ENCODE results near the gene ONECUT3.

Gene ONECUT3

DNA sequence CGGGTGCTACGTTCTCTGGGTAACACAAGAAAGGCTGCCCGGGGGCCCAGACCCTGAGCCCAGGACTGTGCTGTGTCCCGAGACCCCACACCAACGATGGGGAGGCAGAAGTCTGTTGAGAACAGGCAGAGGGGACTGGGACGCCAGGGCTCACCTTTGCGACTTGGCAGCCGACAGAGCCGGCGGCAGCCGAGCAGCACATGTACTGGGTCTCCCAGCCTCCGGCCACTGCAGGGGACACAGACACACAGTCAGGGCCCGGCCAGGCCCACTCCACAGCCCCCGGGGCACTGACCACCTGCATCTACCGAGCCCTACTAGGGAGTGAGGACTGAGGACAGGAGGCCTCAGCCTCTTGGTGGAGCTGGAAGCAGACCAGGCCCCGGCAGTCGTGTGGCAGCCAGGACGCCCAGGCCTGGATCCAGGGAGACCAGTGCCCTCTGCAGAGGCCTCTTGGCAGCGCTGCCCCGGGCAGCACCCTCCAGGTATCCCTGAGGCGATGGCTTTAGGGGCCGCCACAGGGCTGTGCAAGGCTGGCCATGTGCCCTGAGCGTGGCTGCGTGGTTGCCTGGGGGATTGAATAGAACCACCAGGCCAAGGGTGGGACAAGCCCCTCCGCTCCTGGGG lies 64.4 kb downstream of the ONECUT3 start:
- DNase-seq, result no peak

DNA sequence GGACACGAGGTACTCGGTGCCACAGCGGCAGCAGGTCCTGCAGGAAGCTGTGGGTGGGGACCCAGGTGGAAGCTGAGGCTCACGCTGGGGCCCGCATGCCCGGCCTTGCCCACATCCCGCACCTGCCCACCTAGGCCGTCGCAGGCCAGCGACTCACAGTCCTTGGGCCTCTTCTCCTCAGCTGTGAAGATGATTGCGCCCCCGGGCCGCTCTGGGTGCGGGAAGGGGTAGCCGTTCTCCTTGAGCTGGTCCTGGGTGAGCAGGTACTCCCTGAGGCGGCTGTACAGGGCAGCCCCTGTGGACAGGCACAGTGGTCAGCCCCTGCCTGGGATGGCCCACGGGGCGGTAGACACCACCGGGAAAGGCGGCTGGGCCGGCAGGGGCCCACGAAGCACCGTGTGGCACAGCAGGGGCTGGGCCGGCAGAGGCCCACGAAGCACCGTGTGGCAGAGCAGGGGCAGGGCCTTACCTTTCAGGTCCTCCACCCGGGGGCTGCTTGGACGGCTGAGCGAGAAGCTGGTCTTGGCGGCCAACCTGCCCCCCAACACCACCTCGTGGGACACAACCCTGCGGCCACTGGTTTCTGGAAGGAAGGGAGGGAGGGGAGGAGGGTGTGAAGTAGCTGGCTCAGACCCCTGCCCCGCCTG lies 65.4 kb downstream of the ONECUT3 start:
- DNase-seq, result no peak

DNA sequence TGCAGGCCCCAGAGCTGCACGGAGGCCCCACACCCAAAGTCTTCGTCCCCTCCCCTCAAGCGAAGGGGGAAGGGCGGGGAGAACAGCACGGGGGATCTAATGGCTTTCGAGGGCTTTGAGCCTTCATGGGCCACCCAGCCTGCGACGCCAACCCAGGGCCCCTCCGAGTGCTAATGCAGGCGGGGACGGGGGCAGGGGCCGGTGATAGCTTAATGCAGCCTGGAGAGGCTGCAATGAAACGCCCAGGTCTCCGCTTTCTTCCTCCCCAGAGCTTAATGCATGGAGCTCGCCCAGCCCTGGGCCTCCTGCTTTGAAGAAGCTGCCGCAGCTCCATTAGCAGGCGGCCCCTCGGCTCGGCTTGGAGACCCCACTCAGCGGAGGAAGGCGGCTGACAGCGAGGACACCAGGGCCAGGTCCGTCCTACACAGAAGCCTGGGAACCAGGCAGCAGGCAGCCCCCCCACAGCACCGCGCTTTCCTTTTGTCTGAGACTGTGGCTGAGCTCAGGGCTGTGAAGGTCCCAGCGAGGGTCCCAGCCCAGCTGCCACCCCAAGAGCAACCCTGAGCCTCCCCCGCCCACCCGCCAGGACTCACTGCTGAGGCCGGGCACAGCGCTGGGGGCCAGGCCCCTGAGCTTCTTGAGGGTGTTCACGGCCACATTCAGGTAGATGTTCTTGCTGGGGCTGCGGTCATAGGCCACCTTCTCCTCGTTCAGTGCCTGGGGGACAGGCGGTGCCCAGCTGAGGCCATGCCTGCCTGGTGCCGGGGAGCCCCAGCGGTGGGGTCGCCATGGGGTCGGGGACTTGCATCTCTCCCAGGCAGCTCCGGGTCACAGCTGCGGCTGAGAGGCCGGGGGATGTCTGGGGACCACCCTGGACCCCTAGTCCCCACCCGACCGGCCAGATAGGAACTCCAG lies 66.3 kb downstream of the ONECUT3 start:
- no peak for DNase-seq

GRCh38 chr19:1822210-1822609 lies 68.9 kb downstream of the ONECUT3 start:
- no peak for DNase-seq

DNA sequence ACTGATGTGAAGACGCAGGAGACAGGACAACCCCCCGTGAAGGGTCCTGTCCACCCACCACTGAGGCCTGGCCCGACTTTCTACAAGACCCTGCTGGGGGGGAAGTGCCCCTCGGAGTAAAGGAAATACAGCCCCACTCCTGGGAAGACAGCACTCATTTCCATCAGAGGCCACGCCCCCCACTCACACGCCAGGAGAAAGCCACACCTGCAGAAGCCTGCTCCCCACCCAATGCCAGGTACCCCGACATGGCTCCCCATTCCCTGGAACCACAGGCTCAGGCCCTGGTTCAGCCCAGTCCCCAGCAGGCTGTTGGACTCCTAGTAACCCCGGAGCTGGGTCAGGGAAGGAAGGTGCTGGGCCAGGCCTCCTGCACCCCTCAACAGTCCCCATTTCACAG lies 69.7 kb downstream of the ONECUT3 start:
- no peak for DNase-seq

GRCh38 chr19:1823539-1824251 lies 70.4 kb downstream of the ONECUT3 start:
- DNase-seq, result no peak

DNA sequence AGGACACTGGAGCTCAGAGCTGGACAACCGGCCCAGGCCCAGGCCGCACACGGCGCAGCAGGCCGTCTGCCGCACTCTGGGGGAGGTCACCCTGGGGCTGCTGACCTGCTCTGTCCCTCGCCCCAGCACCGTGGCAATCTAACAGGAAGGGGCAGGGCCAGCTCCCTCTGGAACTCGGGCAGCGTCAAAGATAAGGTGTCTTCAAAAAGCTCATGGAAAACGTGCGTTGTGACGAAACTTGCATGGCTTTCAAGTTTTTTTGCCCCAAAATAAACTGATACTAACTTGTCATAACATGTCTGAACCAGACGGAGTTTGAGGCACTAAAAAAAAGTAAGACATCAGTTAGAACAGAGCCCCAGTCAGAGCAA lies 70.9 kb downstream of the ONECUT3 start:
- no peak for DNase-seq

- no peak for DNase-seq
Measured at GRCh38 chr19:1825909-1826556, 72.7 kb downstream of the ONECUT3 start.

GRCh38 chr19:1826557-1827521 lies 73.5 kb downstream of the ONECUT3 start:
- DNase-seq, result no peak

GRCh38 chr19:1827566-1828278 lies 74.4 kb downstream of the ONECUT3 start:
- no peak for DNase-seq

- no peak for DNase-seq
Measured at GRCh38 chr19:1828279-1829238, 75.3 kb downstream of the ONECUT3 start.

GRCh38 chr19:1829958-1830357 lies 76.7 kb downstream of the ONECUT3 start:
- DNase-seq, result no peak

DNA sequence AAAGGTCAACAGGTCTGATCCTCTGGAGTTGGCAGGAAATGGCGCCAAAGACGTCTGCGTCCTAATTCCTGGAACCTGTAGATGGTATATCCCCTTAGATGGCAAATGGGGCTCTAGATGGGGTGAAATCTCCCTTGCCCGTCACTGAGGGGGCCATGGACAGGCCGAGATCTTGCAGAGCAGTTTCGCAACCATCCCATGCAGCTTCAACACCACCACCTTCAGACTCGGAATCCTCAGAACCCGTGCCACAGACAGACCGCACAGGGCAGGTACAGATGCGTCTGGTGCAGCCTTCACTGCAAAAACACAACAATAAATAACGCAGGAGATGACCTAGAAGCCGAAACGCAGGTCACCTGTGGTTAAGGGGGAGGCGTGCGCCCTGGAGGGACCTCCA lies 77.3 kb downstream of the ONECUT3 start:
- no peak for DNase-seq
